Smooth muscle cell (in vitro differentiated cells): ENCODE measurements around the gene MADD. TPM values are rescaled to one million over a fixed set of nuclear protein-coding genes. Genes with fewer than 3 reads are reported as not detected.

Source experiments
- DNase-seq: peaks from one replicate; lab custom pipeline; 2025; ENCODE audit not compliant: unreplicated experiment; lab: John Stamatoyannopoulos, UW
- H2AFZ ChIP-seq: fragments of 200-600 bp; sonication (generic); 2 replicates; pipeline ENCODE4 v1.6.0; 2016; ENCODE audit warnings: antibody characterized with exemption, low read depth, mild to moderate bottlenecking
- H3F3A ChIP-seq: fragments of 200-600 bp; sonication (generic); 2 replicates; pipeline ENCODE4 v1.6.0; 2017; ENCODE audit warnings: antibody characterized with exemption, low read depth
- H3K27ac ChIP-seq: fragments of 200-600 bp; sonication (generic); 2 replicates; pipeline ENCODE4 v1.5.1; 2016; ENCODE audit warnings: low read depth, mild to moderate bottlenecking
- H3K27me3 ChIP-seq: fragments of 200-600 bp; sonication (generic); 2 replicates; pipeline ENCODE4 v1.6.1; 2016; ENCODE audit warnings: low read depth, mild to moderate bottlenecking
- H3K36me3 ChIP-seq: fragments of 200-600 bp; sonication (generic); 2 replicates; pipeline ENCODE4 v1.5.1; 2016; ENCODE audit warnings: low read depth
- H3K4me1 ChIP-seq: fragments of 200-600 bp; sonication (generic); 2 replicates; pipeline ENCODE4 v1.5.1; 2016; ENCODE audit warnings: low read depth
- H3K4me2 ChIP-seq: fragments of 200-600 bp; sonication (generic); 2 replicates; pipeline ENCODE4 v1.6.0; 2016; ENCODE audit warnings: mild to moderate bottlenecking
- H3K4me3 ChIP-seq: fragments of 200-600 bp; sonication (generic); 2 replicates; pipeline ENCODE4 v1.5.1; 2016; ENCODE audit warnings: mild to moderate bottlenecking
- H3K79me2 ChIP-seq: fragments of 200-600 bp; sonication (generic); 2 replicates; pipeline ENCODE4 v1.6.0; 2016; ENCODE audit warnings: low read depth, mild to moderate bottlenecking
- H3K9ac ChIP-seq: fragments of 200-600 bp; sonication (generic); 2 replicates; pipeline ENCODE4 v1.6.0; 2016; ENCODE audit warnings: low read depth
- H3K9me3 ChIP-seq: fragments of 200-600 bp; sonication (generic); replicated peaks from 2 replicates; pipeline ENCODE4 v1.5.1; 2016; ENCODE audit warnings: low read depth
- H4K20me1 ChIP-seq: fragments of 200-600 bp; sonication (generic); 2 replicates; pipeline ENCODE4 v1.6.0; 2016; ENCODE audit warnings: low read depth
- WGBS: methylation state at CpG from one replicate; pipeline ENCODE4 v1.1.7; 2016; ENCODE audit warnings: low lambda C conversion rate; 5-methylcytosine and 5-hydroxymethylcytosine counted together
- polyA plus RNA-seq: library from polyadenylated mRNA; unstranded; fragments of >200 nt; fragmentation: Nextera tagmentation; extraction: Ambion mirVana; gene quantifications from 2 replicates; pipeline ENCODE4 v1.2.1, GENCODE V29; 2016
- total RNA-seq: library from RNA; depleted of rRNA; stranded (reverse); fragments of >200 nt; gene quantifications from 2 replicates; pipeline ENCODE4 v1.2.3, GENCODE V29; 2014
- TF ChIP-seq, protein P1 (sequence below): fragments of 200-600 bp; sonication (generic); IDR thresholded peaks from 2 replicates; pipeline ENCODE4 v1.5.1; 2017; ENCODE audit warnings: borderline replicate concordance, mild to moderate bottlenecking, antibody characterized with exemption; ENCODE audit not compliant: insufficient read depth, poor library complexity, severe bottlenecking

MADD gene
- total and polyA plus RNA-seq, 2 experiments from 2014 or later: 13.1 to 24.2 TPM

DNA sequence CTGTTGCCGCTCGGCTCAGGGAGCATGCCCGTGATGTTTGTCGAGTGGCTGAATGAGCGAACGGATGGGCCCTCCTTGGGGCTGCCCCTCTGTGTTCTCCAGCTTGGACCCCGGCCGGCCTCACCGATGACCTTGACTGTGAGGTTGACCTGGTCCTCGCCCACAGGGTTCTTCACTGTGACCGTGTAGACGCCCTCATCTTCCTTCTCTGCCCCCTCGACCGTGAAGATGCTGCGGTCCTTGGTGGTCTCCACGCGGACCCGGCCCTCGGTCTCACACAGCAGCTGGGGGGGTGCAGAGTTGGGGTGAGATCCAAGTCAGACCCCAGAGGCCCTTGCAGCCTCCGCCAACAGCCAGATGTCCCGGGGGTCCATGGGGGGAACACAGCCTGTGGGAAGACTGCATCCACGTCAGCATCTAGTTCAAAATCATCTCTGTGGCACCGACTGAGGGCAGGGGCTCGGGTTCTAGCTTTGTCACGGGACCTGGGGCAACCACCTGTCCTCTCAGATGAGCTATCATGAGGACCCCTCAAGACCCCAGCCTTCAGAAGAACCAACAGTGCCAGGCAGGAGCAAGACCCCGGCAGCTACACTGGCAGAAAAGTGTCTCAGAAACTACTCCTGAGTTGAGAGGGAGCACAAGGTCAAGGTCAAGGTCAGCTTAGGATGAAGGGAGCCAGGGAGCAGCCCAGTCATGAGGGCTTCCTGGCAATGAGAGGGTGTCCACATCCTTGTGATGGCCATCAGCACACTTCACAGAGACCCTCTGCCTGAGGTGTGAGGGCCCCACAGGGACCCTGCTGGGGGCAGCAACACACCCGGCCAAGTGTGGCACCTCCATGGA lies 68.7 kb downstream of the MADD start:
- H2AFZ ChIP-seq: no peak overlapping the region

DNA sequence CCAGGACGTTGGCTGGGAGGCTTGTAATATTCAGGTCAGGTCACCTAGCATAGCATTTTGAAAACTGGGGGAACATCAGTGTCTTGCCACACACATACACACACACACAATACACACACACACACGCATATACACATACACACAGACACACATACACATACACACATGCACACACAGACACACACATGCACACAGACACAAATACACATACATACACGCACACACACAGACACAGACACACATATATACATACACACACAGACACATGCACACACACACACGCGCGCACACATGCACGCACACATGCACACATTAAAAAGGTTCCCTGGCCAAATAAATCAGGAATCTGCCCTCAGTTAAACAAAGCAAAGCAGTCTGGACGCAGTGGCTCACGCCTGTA lies 70.1 kb downstream of the MADD start:
- no peak overlapping the region for H3K4me3 ChIP-seq
- no peaks in the 10 kb centered on the region for H3K36me3 ChIP-seq
- no peaks in the 10 kb centered on the region for H3K27me3 ChIP-seq
- no peak overlapping the region for H2AFZ ChIP-seq
- H3K9ac ChIP-seq: no peak overlapping the region
- peaks cover 4% of the 10 kb centered on the region for H3K4me1 ChIP-seq
- no peak overlapping the region for H3K4me2 ChIP-seq
- H3K79me2 ChIP-seq: no peaks in the 10 kb centered on the region
- TF ChIP-seq, protein P1, sequence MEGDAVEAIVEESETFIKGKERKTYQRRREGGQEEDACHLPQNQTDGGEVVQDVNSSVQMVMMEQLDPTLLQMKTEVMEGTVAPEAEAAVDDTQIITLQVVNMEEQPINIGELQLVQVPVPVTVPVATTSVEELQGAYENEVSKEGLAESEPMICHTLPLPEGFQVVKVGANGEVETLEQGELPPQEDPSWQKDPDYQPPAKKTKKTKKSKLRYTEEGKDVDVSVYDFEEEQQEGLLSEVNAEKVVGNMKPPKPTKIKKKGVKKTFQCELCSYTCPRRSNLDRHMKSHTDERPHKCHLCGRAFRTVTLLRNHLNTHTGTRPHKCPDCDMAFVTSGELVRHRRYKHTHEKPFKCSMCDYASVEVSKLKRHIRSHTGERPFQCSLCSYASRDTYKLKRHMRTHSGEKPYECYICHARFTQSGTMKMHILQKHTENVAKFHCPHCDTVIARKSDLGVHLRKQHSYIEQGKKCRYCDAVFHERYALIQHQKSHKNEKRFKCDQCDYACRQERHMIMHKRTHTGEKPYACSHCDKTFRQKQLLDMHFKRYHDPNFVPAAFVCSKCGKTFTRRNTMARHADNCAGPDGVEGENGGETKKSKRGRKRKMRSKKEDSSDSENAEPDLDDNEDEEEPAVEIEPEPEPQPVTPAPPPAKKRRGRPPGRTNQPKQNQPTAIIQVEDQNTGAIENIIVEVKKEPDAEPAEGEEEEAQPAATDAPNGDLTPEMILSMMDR: no peak
- no peak for DNase-seq
- H3F3A ChIP-seq: no peaks in the 10 kb centered on the region
- no peak overlapping the region for H3K27ac ChIP-seq
- no peaks in the 10 kb centered on the region for H4K20me1 ChIP-seq
- no peaks in the 10 kb centered on the region for H3K9me3 ChIP-seq
- WGBS: 84% methylated on average over 9 of the region's 9 CpGs

More for the DNA sequence above, 68.7 kb downstream of the MADD start:
- TF ChIP-seq, protein P1: no peak
- Histone ChIP-seq H3K9me3 (no peaks in the 10 kb centered on the region), H3K9ac (no peak overlapping the region), H3K27ac (no peak overlapping the region), H3K36me3 (no peaks in the 10 kb centered on the region), H3K27me3 (no peaks in the 10 kb centered on the region), H3K79me2 (no peaks in the 10 kb centered on the region), H3K4me1 (no peaks in the 10 kb centered on the region), H4K20me1 (no peaks in the 10 kb centered on the region), H3K4me2 (no peak overlapping the region), H3K4me3 (no peak overlapping the region), H3F3A (no peaks in the 10 kb centered on the region)
- DNase-seq: no peak
- 93% methylated on average over 27 of the region's 27 CpGs for WGBS

DNA sequence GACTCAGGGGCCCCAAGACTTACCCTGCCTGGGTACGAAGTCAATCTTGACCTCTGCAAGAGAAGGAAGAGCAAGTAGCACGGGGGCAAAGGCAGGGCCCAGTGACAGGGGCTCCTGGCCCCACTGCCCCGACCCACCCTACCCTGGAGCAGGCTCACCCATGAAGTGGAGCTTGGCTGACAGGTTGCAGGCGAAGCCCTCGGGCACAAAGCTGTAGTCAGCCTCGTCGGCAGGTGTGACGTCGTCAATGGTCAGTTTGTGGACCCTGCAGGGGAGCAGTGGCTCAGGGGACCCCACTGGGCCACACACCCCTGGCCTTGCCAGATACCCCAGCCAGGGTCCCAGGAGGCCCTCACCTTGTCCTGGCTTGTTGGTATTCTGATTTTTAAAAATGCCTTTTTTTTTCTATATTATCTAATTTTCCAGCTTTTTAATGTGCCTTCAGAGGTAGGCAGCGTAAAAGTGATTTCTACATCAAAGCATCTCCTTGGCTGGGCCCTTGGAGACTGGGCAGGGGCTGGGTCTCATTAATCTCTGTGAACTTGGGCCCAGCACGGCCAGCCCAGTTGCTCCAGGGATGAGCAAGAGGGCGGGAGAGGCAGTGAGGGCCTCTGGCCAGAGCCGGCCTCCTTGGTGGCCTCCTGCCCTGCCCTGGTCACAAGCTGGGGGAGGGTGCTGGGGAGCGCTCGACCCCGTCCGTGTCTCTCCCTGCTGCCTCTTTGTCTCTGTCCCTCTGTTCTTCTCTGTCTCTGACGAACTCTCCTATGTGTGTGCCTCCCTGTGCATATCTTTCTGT lies 71.2 kb downstream of the MADD start:
- Histone ChIP-seq H3K4me3 (no peak overlapping the region), H3F3A (no peaks in the 10 kb centered on the region), H3K4me1 (peaks cover 8% of the 10 kb centered on the region), H3K27me3 (no peaks in the 10 kb centered on the region), H3K27ac (no peak overlapping the region), H2AFZ (no peak overlapping the region), H3K4me2 (no peak overlapping the region), H3K9me3 (no peaks in the 10 kb centered on the region), H3K36me3 (no peaks in the 10 kb centered on the region), H4K20me1 (no peaks in the 10 kb centered on the region), H3K9ac (no peak overlapping the region), H3K79me2 (no peaks in the 10 kb centered on the region)
- TF ChIP-seq, protein P1: no peak
- whole genome bisulfite sequencing: 83% methylated on average over 13 of the region's 18 CpGs
- DNase-seq: no peak
